ENCODE data around the gene DOCK10.

Gene DOCK10

DNA sequence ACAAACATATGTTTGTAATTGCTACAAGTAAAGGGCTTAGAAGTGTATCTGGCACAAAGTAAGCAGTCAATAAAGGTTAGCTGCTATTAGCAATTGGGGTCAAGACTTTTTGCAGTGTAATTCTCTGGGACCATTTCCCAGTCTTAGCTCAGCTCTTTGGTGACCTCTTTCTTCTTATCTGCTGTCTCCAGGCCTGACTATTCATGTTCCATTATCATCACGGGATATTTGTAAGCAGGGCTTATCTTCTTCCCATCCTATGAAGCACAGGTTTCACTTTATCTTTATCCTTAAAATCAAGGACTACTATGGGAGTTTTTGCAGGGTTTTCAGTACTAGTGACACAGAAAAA, 131.7 kb downstream of the DOCK10 start:
- DNase-seq (ENCODE audit: low read depth), result no peak
- no peak overlapping the region for H3K4me3 ChIP-seq (ENCODE audit: low read depth, low read length)

DNA sequence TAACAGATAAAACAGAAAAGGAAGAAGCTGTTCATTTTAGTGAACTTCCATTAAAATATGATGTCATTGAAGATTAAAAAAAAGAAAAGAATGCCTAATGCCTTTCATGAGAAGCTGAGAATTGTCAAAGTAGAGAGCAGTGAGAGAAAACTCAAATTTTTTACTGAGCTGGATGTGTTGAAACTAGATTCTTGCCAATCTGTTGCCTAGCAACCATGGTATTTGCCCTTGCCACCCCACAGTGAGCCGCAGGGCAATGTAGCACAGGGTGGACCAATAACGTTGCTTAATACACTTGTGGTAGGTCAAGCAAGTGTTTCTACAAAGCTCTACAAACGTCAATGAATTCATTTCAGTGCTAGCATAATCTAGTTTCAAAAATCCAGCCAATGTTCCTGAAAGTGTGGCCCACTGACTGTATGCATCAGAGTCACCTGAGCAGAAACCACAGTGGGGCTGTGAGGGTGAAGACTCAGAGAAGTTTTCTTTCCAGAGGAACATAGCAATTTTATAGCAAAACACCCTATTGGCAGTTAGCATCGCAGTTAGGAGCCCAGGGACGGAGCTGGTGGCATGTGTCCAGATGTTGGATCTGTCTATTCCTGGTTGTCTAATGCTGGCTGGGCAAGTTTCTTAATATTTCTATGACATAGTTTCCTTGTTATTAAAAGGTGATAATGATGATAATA, 132.2 kb downstream of the DOCK10 start:
- H3K4me3 ChIP-seq (ENCODE audit: low read depth, low read length), result no peak overlapping the region
- TF ChIP-seq POLR2A (IDR thresholded peaks at IDR 0.05; ENCODE audit: extremely low read depth, insufficient read length) (no peak), MYC (IDR thresholded peaks at IDR 0.05; ENCODE audit: low read depth, low read length) (no peak)
- TF ChIP-seq, protein P1, sequence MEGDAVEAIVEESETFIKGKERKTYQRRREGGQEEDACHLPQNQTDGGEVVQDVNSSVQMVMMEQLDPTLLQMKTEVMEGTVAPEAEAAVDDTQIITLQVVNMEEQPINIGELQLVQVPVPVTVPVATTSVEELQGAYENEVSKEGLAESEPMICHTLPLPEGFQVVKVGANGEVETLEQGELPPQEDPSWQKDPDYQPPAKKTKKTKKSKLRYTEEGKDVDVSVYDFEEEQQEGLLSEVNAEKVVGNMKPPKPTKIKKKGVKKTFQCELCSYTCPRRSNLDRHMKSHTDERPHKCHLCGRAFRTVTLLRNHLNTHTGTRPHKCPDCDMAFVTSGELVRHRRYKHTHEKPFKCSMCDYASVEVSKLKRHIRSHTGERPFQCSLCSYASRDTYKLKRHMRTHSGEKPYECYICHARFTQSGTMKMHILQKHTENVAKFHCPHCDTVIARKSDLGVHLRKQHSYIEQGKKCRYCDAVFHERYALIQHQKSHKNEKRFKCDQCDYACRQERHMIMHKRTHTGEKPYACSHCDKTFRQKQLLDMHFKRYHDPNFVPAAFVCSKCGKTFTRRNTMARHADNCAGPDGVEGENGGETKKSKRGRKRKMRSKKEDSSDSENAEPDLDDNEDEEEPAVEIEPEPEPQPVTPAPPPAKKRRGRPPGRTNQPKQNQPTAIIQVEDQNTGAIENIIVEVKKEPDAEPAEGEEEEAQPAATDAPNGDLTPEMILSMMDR (IDR thresholded peaks at IDR 0.05; ENCODE audit: low read depth, low read length), result no peak
- TF ChIP-seq, protein P2, sequence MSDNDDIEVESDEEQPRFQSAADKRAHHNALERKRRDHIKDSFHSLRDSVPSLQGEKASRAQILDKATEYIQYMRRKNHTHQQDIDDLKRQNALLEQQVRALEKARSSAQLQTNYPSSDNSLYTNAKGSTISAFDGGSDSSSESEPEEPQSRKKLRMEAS (IDR thresholded peaks at IDR 0.05; ENCODE audit: low read depth, low read length), result no peak
- peak; percentile 69 for DNase-seq (ENCODE audit: low read depth)

More for the DNA sequence above, 131.7 kb downstream of the DOCK10 start:
- TF ChIP-seq MYC (IDR thresholded peaks at IDR 0.05; ENCODE audit: low read depth, low read length), result no peak
- TF ChIP-seq, protein P2 (IDR thresholded peaks at IDR 0.05; ENCODE audit: low read depth, low read length), result no peak
- TF ChIP-seq, protein P1 (IDR thresholded peaks at IDR 0.05; ENCODE audit: low read depth, low read length), result no peak
- no peak for TF ChIP-seq POLR2A (IDR thresholded peaks at IDR 0.05; ENCODE audit: extremely low read depth, insufficient read length)

DNA sequence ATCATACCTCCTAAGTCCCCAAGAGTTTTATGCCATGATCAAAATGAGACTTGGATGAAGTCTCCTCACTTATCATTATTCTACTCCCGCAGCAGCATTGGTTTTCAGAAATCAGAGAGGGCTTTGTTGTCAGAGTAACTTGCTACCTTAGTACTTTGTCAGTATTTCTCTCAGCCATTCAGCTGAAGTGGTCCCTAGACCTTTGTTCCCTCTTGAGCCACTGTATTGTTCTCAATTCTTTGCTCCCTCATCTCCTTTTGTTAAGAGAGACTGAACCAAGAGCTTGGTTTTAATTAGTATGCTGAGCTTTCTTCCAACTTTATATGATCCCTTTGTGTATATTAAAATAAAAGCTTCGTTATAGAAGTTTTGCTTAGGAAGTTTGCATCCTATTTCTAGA, 133.4 kb downstream of the DOCK10 start:
- H3K4me3 ChIP-seq (ENCODE audit: low read depth, low read length), result no peak overlapping the region
- TF ChIP-seq, protein P2 (IDR thresholded peaks at IDR 0.05; ENCODE audit: low read depth, low read length), result no peak
- no peak for DNase-seq (ENCODE audit: low read depth)

DNA sequence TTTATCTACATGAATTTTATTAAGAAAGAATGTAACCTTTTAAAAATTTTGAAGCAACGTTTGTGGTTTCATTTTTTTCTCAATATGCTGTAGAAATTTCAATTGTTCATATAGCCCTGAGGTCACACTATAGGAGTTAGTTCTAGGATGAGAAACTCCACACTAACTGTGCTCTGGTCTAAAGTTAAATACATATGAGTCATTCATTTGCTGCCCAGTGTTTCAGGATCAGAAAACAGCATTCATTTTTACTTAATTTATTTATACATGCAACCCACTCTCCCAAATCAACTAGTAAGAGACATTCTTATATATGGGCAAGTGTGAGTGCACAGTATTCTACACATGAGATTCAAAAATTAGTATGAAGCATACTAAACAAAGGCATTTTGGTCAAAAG, 137.9 kb downstream of the DOCK10 start:
- no peak overlapping the region for H3K4me3 ChIP-seq (ENCODE audit: low read depth, low read length)
- DNase-seq (ENCODE audit: low read depth), result peak; percentile 23
- TF ChIP-seq, protein P1 (IDR thresholded peaks at IDR 0.05; ENCODE audit: low read depth, low read length), result no peak
- TF ChIP-seq, protein P2 (IDR thresholded peaks at IDR 0.05; ENCODE audit: low read depth, low read length), result no peak
- TF ChIP-seq MYC (IDR thresholded peaks at IDR 0.05; ENCODE audit: low read depth, low read length) (no peak), POLR2A (IDR thresholded peaks at IDR 0.05; ENCODE audit: extremely low read depth, insufficient read length) (no peak)

DNA sequence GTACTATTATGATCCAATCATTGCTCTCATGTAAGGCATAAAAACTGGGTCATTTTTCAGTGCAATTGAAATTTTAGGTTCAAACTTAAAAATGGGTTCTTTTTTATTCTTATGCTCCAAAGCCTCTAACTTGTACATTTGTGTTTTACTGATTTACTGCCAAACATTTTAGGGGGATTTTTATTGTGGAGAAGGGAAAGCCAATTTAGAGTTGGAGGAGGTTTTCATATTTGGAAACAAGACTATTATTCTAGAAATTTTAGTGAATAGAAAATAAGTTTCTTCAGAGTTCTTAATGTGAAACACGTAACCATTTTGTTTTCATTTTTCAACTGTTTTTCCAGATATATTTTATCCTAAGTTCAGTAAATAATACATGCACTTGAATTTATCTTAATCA, 138.6 kb downstream of the DOCK10 start:
- no peak for DNase-seq (ENCODE audit: low read depth)
- H3K4me3 ChIP-seq (ENCODE audit: low read depth, low read length), result no peak overlapping the region
- TF ChIP-seq, protein P1 (IDR thresholded peaks at IDR 0.05; ENCODE audit: low read depth, low read length), result no peak
- TF ChIP-seq POLR2A (IDR thresholded peaks at IDR 0.05; ENCODE audit: extremely low read depth, insufficient read length) (no peak), MYC (IDR thresholded peaks at IDR 0.05; ENCODE audit: low read depth, low read length) (no peak)
- TF ChIP-seq, protein P2 (IDR thresholded peaks at IDR 0.05; ENCODE audit: low read depth, low read length), result no peak

DNA sequence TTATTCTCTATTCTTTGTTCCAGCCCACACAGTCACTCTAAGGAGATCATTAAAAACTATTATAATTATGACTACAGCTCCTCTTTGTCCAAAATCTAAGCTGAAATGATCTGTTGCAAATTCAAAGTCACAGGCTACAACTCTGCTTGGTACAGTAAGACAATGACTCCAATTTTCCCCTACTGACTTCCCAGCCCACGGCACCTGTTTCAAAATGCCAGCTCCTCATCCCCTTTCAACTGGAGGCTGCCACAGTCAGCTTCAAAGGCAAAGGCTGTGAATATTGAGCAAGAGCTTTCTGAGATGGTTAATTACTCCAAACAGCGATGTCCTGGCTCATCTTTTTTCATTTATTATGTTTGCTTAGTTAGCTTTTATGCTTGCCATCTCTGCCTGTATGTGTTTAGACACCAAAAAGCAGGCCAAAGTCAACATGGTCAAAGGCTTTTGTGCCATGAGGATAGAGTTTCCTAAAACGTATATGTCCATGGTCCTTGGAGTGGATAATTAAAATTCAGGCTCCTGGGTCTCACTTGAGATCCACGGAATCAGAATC, 141.1 kb downstream of the DOCK10 start:
- DNase-seq (ENCODE audit: low read depth), result no peak
- H3K4me3 ChIP-seq (ENCODE audit: low read depth, low read length), result no peak overlapping the region
- TF ChIP-seq, protein P1 (IDR thresholded peaks at IDR 0.05; ENCODE audit: low read depth, low read length), result no peak
- TF ChIP-seq MYC (IDR thresholded peaks at IDR 0.05; ENCODE audit: low read depth, low read length) (no peak), POLR2A (IDR thresholded peaks at IDR 0.05; ENCODE audit: extremely low read depth, insufficient read length) (no peak)
- TF ChIP-seq, protein P2 (IDR thresholded peaks at IDR 0.05; ENCODE audit: low read depth, low read length), result no peak
